HS-27A (cell line): Measurements from ENCODE around the gene FAM161A.
"Not testable (repeated sequence)": the region's sequence is repeated elsewhere in the genome, so short reads cannot be mapped to it uniquely, and the experiment has no call there.

Experiments used
- DNase-seq: peaks from one replicate; pipeline ENCODE4 v3.0.0-alpha.2; 2012; ENCODE audit warnings: low read depth, missing footprints

FAM161A gene, protein sequence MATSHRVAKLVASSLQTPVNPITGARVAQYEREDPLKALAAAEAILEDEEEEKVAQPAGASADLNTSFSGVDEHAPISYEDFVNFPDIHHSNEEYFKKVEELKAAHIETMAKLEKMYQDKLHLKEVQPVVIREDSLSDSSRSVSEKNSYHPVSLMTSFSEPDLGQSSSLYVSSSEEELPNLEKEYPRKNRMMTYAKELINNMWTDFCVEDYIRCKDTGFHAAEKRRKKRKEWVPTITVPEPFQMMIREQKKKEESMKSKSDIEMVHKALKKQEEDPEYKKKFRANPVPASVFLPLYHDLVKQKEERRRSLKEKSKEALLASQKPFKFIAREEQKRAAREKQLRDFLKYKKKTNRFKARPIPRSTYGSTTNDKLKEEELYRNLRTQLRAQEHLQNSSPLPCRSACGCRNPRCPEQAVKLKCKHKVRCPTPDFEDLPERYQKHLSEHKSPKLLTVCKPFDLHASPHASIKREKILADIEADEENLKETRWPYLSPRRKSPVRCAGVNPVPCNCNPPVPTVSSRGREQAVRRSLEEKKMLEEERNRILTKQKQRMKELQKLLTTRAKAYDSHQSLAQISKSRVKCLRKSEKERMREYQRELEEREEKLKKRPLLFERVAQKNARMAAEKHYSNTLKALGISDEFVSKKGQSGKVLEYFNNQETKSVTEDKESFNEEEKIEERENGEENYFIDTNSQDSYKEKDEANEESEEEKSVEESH

DNA sequence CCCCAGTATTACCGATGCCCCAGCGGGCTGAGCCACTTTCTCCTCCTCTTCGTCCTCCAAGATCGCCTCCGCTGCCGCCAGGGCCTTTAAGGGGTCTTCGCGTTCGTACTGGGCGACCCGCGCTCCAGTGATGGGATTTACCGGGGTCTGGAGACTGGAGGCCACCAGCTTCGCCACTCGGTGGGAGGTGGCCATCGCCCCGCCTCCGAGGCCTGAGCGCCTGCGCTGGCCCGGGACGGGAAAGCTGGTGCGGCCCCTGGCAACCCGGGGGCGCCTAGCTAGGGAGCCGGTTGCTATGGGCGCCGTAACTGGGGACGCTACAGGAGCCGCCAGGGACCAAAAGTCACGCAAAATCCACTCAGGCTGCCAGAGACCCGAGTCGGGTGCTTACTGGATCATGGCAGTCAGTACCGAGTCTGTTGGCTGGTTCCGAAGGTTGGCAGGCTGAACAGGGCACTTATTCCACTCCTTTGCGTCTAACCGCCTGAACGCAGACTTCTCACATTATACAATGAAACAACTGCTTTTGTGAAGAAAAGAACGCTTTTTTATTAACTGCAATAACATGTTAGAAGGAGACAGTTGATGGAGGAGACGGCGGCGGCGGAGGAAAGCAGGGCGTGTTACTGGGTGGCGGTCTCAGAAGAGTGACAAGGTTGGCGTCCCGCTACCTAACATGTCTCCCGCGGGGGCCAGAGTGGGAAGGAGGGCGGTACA lies at the start of gene FAM161A:
FAM161A (minus strand) TSS at position 214 of the 717 bp plus-strand sequence; CDS start at position 195, 19 bp downstream.
- peak; percentile 31 for DNase-seq

DNA sequence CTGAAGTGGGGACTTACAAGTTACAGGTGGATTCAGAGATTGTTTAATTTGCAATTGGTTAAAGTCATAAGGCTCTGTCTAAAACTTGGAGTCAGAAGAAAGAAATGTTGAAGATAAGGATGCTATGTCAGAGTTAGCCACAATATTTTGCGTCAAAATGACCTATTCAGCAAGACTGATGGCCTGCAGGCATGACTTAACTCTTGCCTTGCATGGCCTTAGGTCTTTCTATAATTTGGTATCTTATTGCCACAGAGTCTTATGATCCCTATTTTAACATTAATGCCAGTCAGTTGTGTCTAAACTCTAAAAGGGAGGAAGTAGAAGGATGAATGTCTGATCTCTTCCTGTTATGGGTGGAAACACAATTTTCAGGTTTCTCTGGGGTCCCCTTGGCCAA lies 46.4 kb upstream of the FAM161A start:
- no peak for DNase-seq

DNA sequence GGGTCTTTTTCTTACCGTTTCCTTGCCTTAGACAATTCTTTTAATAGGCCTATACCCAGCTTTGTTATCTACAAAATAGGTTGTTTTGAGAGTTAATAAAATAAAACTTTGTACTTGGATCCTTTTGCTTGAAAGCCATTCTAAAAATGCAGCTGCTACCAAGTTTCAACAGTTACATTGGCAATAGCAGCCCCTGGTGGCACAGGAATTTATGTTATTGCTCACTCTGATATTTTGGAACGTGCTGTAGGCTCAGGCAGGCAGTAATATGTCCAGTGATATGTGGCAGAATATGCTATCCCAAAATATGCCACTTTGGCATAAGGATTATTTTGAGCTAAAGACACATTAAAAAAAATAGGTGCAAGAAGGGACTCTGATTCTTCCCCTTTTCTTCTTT lies 45.0 kb upstream of the FAM161A start:
- DNase-seq: no peak

DNA sequence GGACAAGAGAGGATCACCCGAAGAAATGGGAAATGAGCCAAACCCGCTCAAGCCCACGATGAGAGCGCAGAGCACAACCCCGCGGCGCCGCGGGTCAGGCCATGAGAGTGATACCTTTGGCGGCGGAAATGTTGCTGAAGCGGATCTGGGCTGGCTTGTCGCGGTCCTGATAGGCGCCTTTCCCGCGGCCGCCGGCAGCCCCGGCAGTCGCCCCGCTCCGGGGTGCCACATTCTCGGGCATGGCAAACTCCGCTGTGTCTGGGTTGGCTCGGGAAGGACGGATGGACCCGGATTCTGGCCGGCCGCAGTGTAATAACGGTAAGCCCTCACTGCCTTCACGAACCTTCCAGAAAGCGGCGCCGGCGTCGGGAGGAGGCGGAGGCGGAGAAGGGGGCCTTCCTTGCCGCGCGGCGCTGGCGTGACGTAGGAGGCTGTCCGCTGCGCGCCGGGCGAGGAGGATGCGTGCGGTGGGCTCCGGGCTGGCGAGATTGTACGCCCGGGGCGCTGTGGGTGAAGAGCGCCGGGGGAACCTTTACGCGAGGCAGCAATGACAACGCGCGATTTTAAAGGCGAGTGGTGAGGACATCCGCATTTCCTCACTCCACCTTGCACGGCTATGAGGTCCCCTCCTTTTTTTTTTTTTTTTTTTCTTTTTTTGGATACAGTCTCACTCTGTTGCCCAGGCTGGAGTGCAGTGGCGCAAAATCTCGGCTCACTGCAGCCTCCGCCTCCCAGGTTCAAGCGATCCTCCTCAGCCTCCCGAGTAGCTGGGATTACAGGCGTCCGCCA lies 34.6 kb upstream of the FAM161A start, which contains the start of gene CCT4:
CCT4 (minus strand) TSS at position 390 of the 789 bp plus-strand sequence; CDS start at position 241, 149 bp downstream.
- DNase-seq: peak; percentile 51

DNA sequence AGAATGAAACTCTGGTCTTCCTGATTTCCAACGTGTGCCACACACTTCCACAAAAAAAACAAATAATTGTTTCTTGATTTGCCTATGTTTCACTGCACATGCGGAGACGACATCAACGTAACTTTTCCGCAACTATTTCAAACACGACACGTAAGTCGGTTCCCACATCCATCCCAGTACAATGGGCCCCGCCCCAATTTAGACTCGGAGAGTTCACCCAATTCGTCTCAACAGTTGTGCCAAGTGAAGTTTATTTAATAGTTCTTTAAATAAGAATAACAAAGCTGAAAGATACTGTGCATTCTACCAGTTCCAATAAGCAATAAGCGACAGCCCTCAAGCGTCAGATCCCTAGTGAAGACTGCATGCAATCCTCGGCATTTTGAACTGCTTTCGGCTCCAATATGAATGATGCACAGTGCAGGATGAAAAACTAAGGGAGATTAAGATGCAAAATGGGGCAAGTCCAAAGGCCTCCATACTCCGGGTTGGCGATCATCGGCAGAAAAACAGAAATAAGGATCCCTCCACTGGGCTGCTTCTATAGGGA lies 33.9 kb upstream of the FAM161A start:
- no peak for DNase-seq

DNA sequence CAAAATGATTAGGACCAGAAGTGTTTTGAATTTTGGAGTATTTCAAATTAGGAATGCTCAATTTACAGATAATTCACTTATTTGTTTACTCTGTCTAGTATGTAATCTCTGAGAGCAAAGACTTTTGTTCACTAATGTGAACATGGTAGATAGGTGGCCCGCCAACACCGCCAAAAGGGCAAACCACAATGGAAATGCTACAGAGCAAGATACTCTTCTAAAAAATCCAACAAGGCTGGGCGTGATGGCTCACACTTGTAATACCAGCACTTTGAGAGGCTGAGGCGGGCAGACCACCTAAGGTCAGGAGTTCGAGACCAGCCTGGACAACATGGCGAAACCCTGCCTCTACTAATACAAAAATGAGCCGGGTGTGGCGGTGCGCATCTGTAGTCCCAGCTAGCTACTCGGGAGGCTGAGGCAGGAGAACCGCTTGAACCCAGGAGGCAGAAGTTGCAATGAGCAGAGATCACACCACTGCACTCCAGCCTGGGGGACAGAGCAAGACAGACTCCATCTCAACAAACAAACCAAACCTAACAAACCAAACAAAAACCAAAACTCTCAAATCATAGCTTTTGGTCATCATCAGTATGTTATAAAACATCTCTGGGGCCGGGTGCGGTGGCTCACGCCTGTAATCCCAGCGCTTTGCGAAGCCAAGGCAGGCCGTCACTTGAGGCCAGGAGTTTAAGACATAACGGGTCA lies 32.2 kb upstream of the FAM161A start:
- DNase-seq: no peak

DNA sequence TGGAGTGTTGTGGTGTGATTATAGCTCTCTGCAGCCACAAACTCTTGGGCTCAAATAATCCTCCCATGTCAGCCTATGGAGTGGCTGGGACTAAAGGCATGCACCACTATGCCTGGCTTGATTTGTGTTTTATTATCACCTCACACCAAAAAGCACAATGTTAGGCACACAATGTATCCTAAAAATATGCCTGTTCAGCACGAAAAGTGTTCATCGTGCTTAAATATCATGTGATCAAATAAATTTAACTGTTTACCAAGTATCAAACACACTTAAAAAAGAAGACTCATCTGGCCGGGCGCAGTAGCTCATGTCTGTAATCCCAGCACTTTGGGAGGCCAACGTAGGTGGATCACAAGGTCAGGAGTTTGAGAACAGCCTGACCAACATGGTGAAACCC lies 29.0 kb upstream of the FAM161A start:
- no peak for DNase-seq

DNA sequence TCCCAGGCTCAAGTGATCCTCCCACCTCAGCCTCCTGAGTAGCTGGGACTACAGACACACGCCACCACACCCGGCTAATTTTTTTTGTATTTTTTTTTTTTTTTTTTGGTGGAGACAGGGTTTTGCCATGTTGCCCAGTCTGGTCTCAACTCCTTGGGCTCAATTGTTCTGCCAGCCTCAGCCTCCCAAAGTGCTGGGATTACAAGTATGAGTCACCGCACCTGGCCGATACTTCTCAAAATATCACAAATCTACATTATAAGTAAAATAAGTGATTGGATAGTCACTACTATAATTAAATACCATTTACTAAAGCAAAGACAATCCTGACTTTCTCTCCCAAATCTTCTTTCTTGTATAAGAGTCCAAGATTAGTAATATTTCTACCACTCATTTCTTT lies 25.5 kb upstream of the FAM161A start:
- not testable (repeated sequence) for DNase-seq

DNA sequence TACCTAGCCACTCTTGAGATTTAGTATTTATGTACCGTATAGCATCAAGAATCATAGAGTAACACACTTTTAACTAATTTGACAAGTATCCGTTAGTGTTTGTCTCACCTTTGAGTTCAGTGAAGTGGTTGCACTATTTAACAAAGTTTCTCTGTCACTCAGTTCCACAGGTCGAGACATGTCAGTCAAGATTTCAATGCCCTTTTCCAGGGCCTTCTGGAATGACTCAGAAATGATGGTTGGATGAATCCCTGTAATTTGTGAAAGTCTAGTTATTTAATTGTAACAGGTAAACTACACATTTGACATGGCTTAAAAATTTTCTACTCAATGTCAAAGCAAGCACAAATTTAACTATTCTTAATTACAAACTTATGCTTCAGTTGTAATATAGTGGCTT lies 24.9 kb upstream of the FAM161A start:
- no peak for DNase-seq

DNA sequence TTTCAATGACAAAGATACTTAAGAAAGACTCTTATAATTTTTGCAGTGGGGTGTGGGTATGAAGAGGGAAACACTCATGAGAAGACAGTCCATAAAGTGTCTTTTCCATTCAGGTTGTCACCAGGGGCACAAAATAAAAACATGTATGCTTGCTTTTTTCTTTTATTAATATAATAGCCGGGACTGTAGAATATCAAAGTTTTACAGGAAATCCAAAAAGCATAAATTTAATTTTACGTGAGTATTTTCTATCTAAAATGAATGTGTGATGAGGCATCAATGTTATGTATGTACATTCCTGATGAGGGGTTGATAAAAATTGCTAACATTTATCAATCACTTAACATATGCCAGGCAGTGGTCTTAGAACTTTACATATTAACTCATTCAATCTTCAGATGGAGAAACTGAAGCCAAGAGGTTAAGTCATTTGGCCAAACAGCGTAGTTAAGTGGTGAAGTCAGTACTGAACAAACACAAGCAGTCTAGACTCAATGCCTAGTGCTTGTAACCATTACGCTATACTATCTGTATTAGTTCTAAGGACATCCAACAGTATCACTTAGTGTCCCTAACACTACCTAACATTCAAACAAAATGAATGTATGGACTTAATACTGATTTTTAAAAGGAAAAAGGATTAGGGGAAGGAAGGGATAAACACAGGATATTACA lies 23.8 kb upstream of the FAM161A start:
- DNase-seq: no peak

DNA sequence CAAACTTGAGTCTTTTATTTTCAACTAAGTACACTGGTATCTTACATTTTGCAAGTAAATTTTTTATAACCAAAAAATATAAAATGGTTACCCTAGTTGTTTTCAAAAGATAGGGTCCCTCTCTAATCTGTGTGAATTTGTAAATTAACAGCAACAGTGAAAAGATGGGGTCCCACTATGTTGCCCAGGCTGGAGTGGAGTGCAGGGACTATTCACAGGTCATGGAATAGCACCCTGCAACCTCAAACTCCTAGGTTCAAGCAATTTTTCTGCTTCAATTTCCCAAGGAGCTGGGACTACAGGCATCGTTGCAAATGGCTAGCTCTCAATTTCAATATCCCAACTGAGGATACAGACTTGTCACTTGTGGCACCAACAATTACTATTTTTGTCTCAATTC lies 22.5 kb upstream of the FAM161A start:
- DNase-seq: no peak

DNA sequence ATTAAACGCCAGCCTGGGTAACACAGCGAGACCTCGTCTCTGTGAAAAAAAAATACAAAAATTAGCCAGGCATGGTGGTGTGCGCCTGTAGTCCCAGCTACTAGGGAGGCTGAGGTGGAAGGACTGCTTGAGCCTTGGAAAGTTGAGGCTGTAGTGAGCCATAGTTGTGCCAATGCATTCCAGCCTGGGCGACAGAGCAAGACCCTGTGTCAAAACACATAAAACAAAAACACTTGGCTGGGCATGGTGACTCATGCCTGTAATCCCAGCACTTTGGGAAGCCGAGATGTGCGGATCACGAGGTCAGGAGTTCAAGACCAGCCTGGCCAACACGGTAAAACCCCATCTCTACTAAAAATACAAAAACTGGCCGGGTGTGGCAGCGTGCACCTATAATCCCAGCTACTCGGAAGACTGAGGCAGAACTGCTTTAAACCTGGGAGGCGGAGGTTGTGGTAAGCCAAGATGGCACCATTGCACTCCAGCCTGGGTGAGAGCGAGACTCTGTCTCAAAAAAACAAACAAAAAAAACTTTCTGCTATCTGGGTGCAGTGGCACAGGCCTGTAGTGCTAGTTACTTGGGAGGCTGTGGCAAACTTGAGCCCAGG lies 12.7 kb upstream of the FAM161A start:
- DNase-seq: not testable (repeated sequence)

DNA sequence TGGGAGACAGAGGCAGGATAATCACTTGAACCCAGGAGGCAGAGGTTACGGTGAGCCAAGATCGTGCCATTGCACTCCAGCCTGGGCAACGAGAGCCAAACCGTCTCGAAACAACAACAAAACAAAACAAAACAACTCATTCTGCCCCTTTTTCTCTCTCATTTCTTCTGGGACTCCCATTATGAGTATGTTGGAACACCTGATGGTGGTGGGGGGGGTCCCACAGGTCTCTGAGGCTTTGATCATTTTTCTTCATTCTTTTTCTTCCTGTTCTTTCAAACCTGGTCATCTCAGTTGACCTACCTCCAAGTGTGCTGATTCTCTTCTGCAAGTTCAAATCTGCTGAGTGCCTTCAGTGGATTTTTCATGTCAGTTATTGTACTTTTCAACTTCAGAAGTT lies 8.2 kb upstream of the FAM161A start:
- no peak for DNase-seq

DNA sequence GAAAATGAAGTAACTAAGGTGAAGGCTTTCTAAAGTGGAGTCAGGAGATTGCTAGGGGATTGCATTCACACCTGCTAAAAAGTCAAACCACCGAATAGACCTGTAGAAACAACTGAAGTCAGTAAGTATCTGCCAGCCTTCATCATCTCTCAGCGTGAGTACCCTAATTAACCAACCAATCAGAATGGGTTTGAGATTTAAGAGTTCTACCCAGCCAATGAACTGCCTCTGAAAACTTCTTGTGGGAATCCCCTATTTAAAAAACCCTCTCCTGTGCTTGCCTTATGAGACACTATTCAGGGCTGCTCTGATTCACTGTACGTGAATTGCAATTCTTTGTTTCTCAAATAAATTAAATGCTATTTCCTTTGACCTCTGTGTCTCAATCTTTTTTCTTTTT lies 3.4 kb upstream of the FAM161A start:
- DNase-seq: no peak

DNA sequence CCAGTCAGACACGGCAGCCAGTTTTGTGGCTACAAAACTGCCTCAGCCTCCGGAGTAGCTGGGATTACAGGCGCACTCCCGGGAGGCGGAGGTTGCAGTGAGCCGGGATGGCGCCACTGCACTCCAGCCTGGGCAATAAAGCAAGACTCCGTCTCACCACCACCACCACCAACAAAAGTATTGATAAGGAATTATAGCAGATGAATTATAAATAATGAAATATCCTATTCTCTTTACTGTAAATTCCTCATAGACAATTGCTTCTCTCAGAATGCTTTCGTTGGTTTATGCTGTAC lies 1.4 kb upstream of the FAM161A start:
- DNase-seq: no peak

DNA sequence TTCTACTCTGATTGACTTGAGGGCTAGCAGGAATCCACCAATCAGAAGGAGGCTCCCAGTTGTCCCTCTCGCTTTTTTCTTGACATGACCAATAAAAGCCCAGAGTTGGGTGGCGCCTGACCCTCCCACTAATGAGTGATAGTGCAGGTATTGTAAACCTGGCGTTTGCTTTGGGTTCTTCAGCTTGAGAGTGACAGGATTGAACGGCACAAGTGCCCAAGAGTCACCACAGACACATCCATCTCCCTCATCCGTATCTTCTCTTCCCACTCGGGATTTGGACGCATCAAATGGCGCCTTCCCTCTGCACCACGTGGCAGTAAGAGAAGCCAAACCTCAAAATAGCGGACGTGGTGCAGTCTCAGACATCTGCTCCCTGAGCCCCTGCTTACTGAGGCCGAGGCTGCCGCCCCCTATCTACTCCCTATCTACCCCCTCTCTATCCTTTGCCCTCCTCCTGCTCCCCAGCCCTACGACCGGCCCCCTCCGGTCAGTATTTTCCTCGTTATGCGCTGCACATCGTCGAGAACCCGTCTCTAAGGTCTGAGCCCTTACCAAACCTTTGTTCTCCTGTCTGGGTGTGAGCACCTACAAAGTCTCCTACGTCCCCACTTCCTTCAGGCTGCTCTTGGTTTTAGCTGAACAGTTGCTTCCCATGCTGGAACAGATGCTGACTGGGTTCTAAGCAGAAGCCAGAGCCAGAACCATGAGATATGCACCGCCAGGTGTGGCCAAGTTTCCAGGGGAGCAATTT lies 881 bp upstream of the FAM161A start:
- peak; percentile 81 for DNase-seq

DNA sequence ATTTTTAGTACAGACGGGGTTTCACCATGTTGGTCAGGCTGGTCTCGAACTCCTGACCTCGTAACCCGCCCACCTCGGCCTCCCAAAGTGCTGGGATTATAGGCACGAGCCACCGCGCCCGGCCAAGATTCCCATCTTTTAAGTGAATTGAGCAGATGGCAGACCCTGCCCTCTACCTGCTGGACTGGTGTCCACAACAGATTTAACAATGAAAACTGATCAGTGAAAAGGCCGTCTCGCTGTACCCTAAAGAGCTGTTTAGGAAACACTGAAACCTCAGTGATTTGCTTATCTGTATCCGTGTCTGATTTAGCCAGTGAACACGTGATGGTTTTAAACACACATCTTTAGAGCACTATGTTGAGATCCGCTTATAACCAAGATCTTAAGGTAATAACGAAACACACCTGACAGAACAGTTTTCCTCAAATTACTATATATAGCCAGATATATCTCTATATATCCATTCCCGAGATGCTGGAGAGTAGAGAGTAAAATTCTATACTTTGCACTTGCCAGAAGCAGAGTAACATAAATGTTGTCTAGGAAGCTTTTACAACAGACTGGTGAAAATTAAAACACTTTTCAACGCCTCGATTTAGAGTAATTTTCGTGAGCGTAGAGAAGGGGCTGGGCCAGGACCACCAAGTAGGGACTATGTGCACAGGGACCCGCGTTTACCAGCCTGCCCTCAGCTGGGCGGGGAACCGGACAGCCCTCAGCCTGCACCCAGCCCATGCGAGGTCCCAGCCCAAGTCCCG lies 594 bp downstream of the FAM161A start:
- no peak for DNase-seq

DNA sequence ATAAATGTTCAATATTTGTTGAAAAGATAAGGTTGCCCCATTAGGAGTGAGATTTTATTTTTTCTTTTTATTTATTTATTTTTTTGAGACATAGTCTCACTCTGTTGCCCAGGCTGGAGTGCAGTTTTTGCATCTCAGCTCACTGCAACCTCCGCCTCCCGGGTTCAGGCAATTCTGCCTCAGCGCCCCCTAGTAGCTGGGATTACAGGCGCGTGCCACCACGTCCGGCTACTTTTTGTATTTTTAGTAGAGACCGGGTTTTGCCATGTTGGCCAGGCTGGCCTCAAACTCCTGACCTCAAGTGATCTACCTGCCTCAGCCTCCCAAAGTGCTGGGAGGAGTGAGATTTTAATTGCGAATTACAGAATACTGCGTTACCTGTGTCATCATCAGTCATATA lies 2.6 kb downstream of the FAM161A start:
- not testable (repeated sequence) for DNase-seq

DNA sequence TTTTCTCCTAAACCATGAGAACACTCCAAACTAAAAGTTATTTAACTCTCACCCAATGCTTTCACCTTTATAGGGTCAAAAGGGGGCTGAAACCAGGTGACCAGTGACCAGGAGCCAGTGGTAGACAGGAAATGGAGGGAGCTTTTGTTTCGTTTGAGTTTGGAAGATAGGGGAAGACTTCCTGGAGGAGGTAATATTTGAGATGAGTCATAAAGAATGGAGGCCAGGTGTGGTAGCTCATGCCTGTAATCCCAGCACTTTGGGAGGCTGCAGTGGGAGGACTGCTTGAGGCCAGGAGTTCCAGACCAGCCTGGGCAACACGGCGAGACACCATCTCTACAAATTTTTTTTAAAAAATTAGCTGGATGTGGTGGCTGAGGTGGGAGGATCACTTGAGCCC lies 8.5 kb downstream of the FAM161A start:
- no peak for DNase-seq
